Karpas-422 (cell line): ENCODE data around the gene PACS2. TPM values are rescaled to one million over a fixed set of nuclear protein-coding genes. Genes with fewer than 3 reads are reported as not detected.

Experiments
- DNase-seq: peaks from one replicate; pipeline ENCODE4 v3.0.0-alpha.2; 2015
- H2AFZ ChIP-seq: fragments of 200-600 bp; sonication (generic); 2 replicates; pipeline ENCODE4 v1.6.1; 2014; ENCODE audit warnings: antibody characterized with exemption, low read length, mixed read lengths
- H3K27ac ChIP-seq: fragments of 200-600 bp; sonication (generic); 2 replicates; pipeline ENCODE4 v1.5.1; 2014; ENCODE audit warnings: mild to moderate bottlenecking, low read length, moderate library complexity
- H3K27me3 ChIP-seq: fragments of 200-600 bp; sonication (generic); 2 replicates; pipeline ENCODE4 v1.6.1; 2014; ENCODE audit warnings: low read length, mixed read lengths
- H3K36me3 ChIP-seq: fragments of 200-600 bp; sonication (generic); 2 replicates; pipeline ENCODE4 v1.6.1; 2014; ENCODE audit warnings: low read length, mixed read lengths; ENCODE audit not compliant: insufficient read depth
- H3K4me1 ChIP-seq: fragments of 200-600 bp; sonication (generic); 2 replicates; pipeline ENCODE4 v1.6.1; 2014; ENCODE audit warnings: mild to moderate bottlenecking, low read length, mixed read lengths
- H3K4me2 ChIP-seq: fragments of 200-600 bp; sonication (generic); 2 replicates; pipeline ENCODE4 v1.6.1; 2014; ENCODE audit warnings: low read length, low read depth, mild to moderate bottlenecking; ENCODE audit not compliant: poor library complexity, severe bottlenecking
- H3K4me3 ChIP-seq: fragments of 200-600 bp; sonication (generic); 2 replicates; pipeline ENCODE4 v1.5.1; 2014; ENCODE audit warnings: mild to moderate bottlenecking, antibody characterized with exemption, low read length, mixed read lengths
- H3K79me2 ChIP-seq: fragments of 200-600 bp; sonication (generic); 2 replicates; pipeline ENCODE4 v1.6.1; 2014; ENCODE audit warnings: mild to moderate bottlenecking, low read length, mixed read lengths
- H3K9ac ChIP-seq: fragments of 200-600 bp; sonication (generic); 2 replicates; pipeline ENCODE4 v1.6.0; 2014; ENCODE audit warnings: low read length
- H3K9me2 ChIP-seq: fragments of 200-600 bp; sonication (generic), shearing (Covaris generic); replicated peaks from 2 replicates; pipeline ENCODE4 v1.6.0; 2014; ENCODE audit warnings: mild to moderate bottlenecking, low read length, moderate library complexity; ENCODE audit not compliant: insufficient read depth
- H3K9me3 ChIP-seq: fragments of 300-700, 200-600 bp; sonication (generic); 2 replicates; pipeline ENCODE4 v1.6.1; 2014; ENCODE audit warnings: low read length, mixed read lengths
- H4K20me1 ChIP-seq: fragments of 200-600 bp; sonication (generic); 2 replicates; pipeline ENCODE4 v1.6.1; 2014; ENCODE audit warnings: mild to moderate bottlenecking, antibody characterized with exemption, low read length, low read depth; ENCODE audit not compliant: insufficient read depth
- total RNA-seq: library from RNA; depleted of rRNA; stranded (reverse); fragments of >200 nt; shearing (Covaris generic); gene quantifications from 2 replicates; pipeline ENCODE4 v1.2.3, GENCODE V29; 2014; ENCODE audit warnings: low replicate concordance

PACS2 gene
- total RNA-seq, 1 experiment from 2014 or later, result 32.4 TPM

- Histone ChIP-seq H3K9me3 (no peaks in the 10 kb centered on the region), H3K36me3 (no peaks in the 10 kb centered on the region), H4K20me1 (peaks cover 3% of the 10 kb centered on the region; the same call in 1 of the 2 replicates), H3K79me2 (no peaks in the 10 kb centered on the region), H3K4me2 (no peak overlapping the region), H2AFZ (no peak overlapping the region), H3K4me3 (no peak overlapping the region), H3K9ac (no peak overlapping the region), H3K27ac (no peak overlapping the region), H3K9me2 (no peaks in the 10 kb centered on the region), H3K27me3 (no peaks in the 10 kb centered on the region), H3K4me1 (no peaks in the 10 kb centered on the region)
- DNase-seq, result no peak
Observed at GRCh38 chr14:105382343-105383082, 68.0 kb downstream of the PACS2 start.

GRCh38 chr14:105383083-105383730 lies 68.7 kb downstream of the PACS2 start:
- Histone ChIP-seq H3K27me3 (no peaks in the 10 kb centered on the region), H3K27ac (no peak overlapping the region), H3K4me2 (no peak overlapping the region), H2AFZ (no peak overlapping the region), H3K36me3 (no peaks in the 10 kb centered on the region), H3K4me1 (no peaks in the 10 kb centered on the region), H3K79me2 (no peaks in the 10 kb centered on the region), H3K9me2 (no peaks in the 10 kb centered on the region), H4K20me1 (no peaks in the 10 kb centered on the region; the same call in 1 of the 2 replicates), H3K9ac (no peak overlapping the region), H3K9me3 (no peaks in the 10 kb centered on the region), H3K4me3 (no peak overlapping the region)
- no peak for DNase-seq

GRCh38 chr14:105384041-105384557 lies 69.6 kb downstream of the PACS2 start:
- Histone ChIP-seq H3K27ac (no peak overlapping the region), H3K9me2 (no peaks in the 10 kb centered on the region), H3K79me2 (no peaks in the 10 kb centered on the region), H3K9ac (no peak overlapping the region), H2AFZ (no peak overlapping the region), H3K9me3 (no peaks in the 10 kb centered on the region), H3K36me3 (no peaks in the 10 kb centered on the region), H3K4me2 (no peak overlapping the region), H3K4me3 (no peak overlapping the region), H3K27me3 (no peaks in the 10 kb centered on the region), H3K4me1 (no peaks in the 10 kb centered on the region), H4K20me1 (0 out of 2 replicates have a peak, but pooled peaks cover 3% of the 10 kb centered on the region)
- DNase-seq, result no peak

- Histone ChIP-seq H3K27ac (no peak overlapping the region), H3K79me2 (no peaks in the 10 kb centered on the region), H4K20me1 (0 out of 2 replicates have a peak, but pooled peaks cover 9% of the 10 kb centered on the region), H3K36me3 (no peaks in the 10 kb centered on the region), H3K9me3 (no peaks in the 10 kb centered on the region), H3K4me2 (no peak overlapping the region), H3K4me3 (no peak overlapping the region), H3K9ac (no peak overlapping the region), H2AFZ (no peak overlapping the region), H3K4me1 (no peaks in the 10 kb centered on the region), H3K27me3 (no peaks in the 10 kb centered on the region), H3K9me2 (no peaks in the 10 kb centered on the region)
- no peak for DNase-seq
Observed at GRCh38 chr14:105384605-105385321, 70.2 kb downstream of the PACS2 start.

GRCh38 chr14:105385322-105385637 lies 70.7 kb downstream of the PACS2 start:
- no peak overlapping the region for H3K4me2 ChIP-seq
- no peak overlapping the region for H2AFZ ChIP-seq
- no peaks in the 10 kb centered on the region for H3K79me2 ChIP-seq
- H3K27ac ChIP-seq, result no peak overlapping the region
- no peaks in the 10 kb centered on the region for H3K9me3 ChIP-seq
- 0 out of 2 replicates have a peak, but pooled peaks cover 9% of the 10 kb centered on the region for H4K20me1 ChIP-seq
- no peak overlapping the region for H3K4me3 ChIP-seq
- H3K9ac ChIP-seq, result no peak overlapping the region
- H3K4me1 ChIP-seq, result 0 out of 2 replicates have a peak, but pooled peaks cover 2% of the 10 kb centered on the region
- no peak for DNase-seq
- no peaks in the 10 kb centered on the region for H3K27me3 ChIP-seq
- no peaks in the 10 kb centered on the region for H3K36me3 ChIP-seq
- H3K9me2 ChIP-seq, result no peaks in the 10 kb centered on the region

GRCh38 chr14:105385698-105386365 lies 71.3 kb downstream of the PACS2 start:
- no peaks in the 10 kb centered on the region for H3K27me3 ChIP-seq
- H2AFZ ChIP-seq, result no peak overlapping the region
- no peak for DNase-seq
- 0 out of 2 replicates have a peak, but pooled peaks cover 9% of the 10 kb centered on the region for H4K20me1 ChIP-seq
- no peak overlapping the region for H3K4me2 ChIP-seq
- no peaks in the 10 kb centered on the region for H3K36me3 ChIP-seq
- H3K9me2 ChIP-seq, result no peaks in the 10 kb centered on the region
- H3K4me3 ChIP-seq, result no peak overlapping the region
- no peaks in the 10 kb centered on the region for H3K9me3 ChIP-seq
- 0 out of 2 replicates have a peak, but pooled peaks cover 2% of the 10 kb centered on the region for H3K4me1 ChIP-seq
- H3K9ac ChIP-seq, result no peak overlapping the region
- H3K79me2 ChIP-seq, result no peaks in the 10 kb centered on the region
- H3K27ac ChIP-seq, result no peak overlapping the region

GRCh38 chr14:105386581-105387529 lies 72.3 kb downstream of the PACS2 start:
- no peak overlapping the region for H2AFZ ChIP-seq
- no peak overlapping the region for H3K4me2 ChIP-seq
- no peaks in the 10 kb centered on the region for H3K36me3 ChIP-seq
- 0 out of 2 replicates have a peak, but pooled peaks cover 9% of the 10 kb centered on the region for H4K20me1 ChIP-seq
- H3K27me3 ChIP-seq, result no peaks in the 10 kb centered on the region
- H3K9me3 ChIP-seq, result no peaks in the 10 kb centered on the region
- no peaks in the 10 kb centered on the region for H3K9me2 ChIP-seq
- no peak overlapping the region for H3K9ac ChIP-seq
- H3K4me1 ChIP-seq, result 0 out of 2 replicates have a peak, but pooled peaks cover 2% of the 10 kb centered on the region
- no peak for DNase-seq
- H3K27ac ChIP-seq, result no peak overlapping the region
- H3K79me2 ChIP-seq, result no peaks in the 10 kb centered on the region
- H3K4me3 ChIP-seq, result no peak overlapping the region
